Measurements from ENCODE around the gene CRABP2. TPM values are rescaled to one million over a fixed set of nuclear protein-coding genes. Genes with fewer than 3 reads are reported as not detected.

CRABP2 gene
- total RNA-seq, 4 donors from 2014 or later: 4.5 to 8.8 (median 8.8) TPM; not detected in 1

DNA sequence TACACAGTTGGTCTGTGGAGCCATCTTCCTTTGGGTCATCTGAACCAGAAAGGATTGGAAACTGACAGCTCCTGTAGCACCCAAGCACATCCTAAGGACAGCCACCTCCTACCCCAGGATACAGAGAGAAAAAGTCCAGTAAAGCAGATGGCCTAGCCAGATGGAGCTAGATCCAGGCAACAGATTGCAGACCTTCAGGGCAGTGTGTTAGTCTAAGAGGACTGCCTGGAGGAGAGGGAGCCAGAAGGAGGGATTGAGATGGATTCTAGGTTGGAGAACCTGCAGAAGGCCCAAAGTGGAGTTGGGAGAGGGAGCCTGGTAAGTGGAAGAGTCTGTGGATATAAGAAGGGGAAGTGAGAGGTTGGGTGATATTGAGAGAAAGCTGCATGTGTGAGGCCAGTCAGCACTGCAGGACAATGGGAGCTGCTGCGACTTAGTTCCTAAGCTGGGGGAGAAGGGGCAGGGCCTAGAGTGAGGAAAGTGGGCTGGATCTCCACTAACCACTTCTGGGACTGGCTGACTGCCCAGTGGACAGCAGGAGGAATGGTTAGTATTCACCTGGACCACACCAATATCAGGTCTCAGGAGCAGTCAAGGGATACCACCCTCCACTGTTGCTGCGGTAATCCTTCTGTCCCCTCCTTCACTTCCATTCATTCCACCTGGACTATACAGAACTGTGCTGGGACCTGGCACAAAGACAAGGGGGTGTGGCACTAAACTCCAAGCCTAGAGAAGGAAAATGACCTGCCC is 50.1 kb downstream of the CRABP2 start:
- TF ChIP-seq, protein P1, sequence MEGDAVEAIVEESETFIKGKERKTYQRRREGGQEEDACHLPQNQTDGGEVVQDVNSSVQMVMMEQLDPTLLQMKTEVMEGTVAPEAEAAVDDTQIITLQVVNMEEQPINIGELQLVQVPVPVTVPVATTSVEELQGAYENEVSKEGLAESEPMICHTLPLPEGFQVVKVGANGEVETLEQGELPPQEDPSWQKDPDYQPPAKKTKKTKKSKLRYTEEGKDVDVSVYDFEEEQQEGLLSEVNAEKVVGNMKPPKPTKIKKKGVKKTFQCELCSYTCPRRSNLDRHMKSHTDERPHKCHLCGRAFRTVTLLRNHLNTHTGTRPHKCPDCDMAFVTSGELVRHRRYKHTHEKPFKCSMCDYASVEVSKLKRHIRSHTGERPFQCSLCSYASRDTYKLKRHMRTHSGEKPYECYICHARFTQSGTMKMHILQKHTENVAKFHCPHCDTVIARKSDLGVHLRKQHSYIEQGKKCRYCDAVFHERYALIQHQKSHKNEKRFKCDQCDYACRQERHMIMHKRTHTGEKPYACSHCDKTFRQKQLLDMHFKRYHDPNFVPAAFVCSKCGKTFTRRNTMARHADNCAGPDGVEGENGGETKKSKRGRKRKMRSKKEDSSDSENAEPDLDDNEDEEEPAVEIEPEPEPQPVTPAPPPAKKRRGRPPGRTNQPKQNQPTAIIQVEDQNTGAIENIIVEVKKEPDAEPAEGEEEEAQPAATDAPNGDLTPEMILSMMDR (IDR thresholded peaks at IDR 0.05): no peak
- no peak for DNase-seq (ENCODE audit: low spot score)
- no peak for ATAC-seq (ENCODE audit: low FRiP score)

DNA sequence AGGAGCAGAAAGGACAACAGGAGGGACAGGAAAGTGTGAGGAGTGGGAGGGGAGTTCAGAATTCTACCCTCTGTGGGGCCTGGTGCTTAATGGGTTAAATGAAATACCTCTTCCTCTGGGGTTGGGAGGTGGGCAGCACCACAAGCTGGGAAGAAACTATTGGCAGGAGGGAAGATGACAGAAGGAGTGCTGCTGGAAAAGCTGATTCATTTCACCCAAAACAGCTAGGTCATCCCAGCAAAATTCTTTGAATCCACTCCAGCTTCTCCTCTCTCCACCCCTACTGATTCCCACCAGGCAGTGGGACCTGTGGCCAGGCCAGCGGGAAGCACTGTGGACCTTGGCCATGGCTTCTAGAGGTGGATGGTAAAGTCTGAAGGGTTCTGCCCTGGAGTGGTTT is 50.7 kb downstream of the CRABP2 start:
- TF ChIP-seq, protein P1 (IDR thresholded peaks at IDR 0.05): no peak
- no peak for ATAC-seq (ENCODE audit: low FRiP score)
- DNase-seq (ENCODE audit: low spot score): no peak

DNA sequence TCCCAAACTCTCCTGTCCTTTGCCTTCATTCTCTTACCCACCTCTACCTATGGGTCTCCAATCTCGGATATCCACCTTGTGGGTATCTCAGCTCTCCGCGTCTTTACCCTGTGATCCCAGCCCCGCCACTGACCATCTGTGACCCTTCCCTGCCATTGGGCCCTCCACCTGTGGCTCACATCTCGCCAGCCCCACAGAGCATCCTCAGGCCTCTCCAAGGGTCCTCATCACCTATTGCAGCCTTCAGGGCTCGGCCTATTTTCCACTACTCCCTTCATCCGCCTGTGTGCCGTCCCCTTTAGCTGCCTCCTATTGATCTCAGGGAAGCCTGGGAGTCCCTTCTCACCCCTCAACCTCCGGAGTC is 52.4 kb downstream of the CRABP2 start:
- ATAC-seq (ENCODE audit: low FRiP score): no peak
- TF ChIP-seq, protein P1 (IDR thresholded peaks at IDR 0.05): no peak

DNA sequence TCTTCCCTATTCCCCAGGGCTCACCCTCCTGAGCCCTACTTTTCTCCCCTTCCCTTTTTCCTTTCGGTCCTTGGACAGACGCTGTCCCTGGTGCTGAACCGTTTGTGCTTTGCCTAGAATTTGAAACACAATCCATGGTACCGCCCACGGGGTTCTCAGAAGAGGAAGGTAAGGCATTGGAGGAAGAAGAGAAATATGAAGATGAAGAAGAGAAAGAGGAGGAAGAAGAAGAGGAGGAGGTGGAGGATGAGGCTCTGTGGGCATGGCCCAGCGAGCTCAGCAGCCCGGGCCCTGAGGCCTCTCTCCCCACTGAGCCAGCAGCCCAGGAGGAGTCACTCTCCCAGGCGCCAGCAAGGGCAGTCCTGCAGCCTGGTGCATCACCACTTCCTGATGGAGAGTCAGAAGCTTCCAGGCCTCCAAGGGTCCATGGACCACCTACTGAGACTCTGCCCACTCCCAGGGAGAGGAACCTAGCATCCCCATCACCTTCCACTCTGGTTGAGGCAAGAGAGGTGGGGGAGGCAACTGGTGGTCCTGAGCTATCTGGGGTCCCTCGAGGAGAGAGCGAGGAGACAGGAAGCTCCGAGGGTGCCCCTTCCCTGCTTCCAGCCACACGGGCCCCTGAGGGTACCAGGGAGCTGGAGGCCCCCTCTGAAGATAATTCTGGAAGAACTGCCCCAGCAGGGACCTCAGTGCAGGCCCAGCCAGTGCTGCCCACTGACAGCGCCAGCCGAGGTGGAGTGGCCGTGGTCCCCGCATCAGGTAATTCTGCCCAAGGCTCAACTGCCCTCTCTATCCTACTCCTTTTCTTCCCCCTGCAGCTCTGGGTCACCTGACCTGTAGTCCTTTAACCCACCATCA is 53.0 kb downstream of the CRABP2 start:
- no peak for DNase-seq (ENCODE audit: low spot score)
- ATAC-seq (ENCODE audit: low FRiP score): no peak
- TF ChIP-seq, protein P1 (IDR thresholded peaks at IDR 0.05): no peak

More for the DNA sequence above, 52.4 kb downstream of the CRABP2 start:
- no peak for DNase-seq (ENCODE audit: low spot score)

Other genes starting within 250 kb of the CRABP2 start
- 10 to 100 TPM; 22.8 to 33.8 (median 28.1) TPM for gene MEF2D, start 204.8 kb downstream of the CRABP2 start, total RNA-seq
- gene IQGAP3, start 133.0 kb downstream of the CRABP2 start, total RNA-seq: 1 to 10 TPM in 1 of 4 donors, under 1 TPM in 3; 0.16 to 4.2 (median 0.23) TPM
- gene TTC24, start 125.9 kb downstream of the CRABP2 start, total RNA-seq: not detected
- gene NAXE, start 113.8 kb downstream of the CRABP2 start, total RNA-seq: 10 to 100 TPM; 49.4 to 71.5 (median 58.9) TPM
- 10 to 100 TPM; 30.2 to 77.5 (median 35.5) TPM for gene GPATCH4, start 104.1 kb downstream of the CRABP2 start, total RNA-seq
- gene HAPLN2, start 86.2 kb downstream of the CRABP2 start, total RNA-seq: 1 to 10 TPM in 1 of 4 donors, not detected in 3; 2.8 TPM
- not detected for gene BCAN, start 63.5 kb downstream of the CRABP2 start, total RNA-seq
- 10 to 100 TPM; 17.4 to 76.4 (median 27.7) TPM for gene NES, start 28.2 kb downstream of the CRABP2 start, total RNA-seq
- 10 to 100 TPM; 12.1 to 25.4 (median 18.8) TPM for gene METTL25B, start 22.9 kb upstream of the CRABP2 start, total RNA-seq
- 10 to 100 TPM; 19.8 to 34.1 (median 28.2) TPM for gene ISG20L2, start 23.2 kb upstream of the CRABP2 start, total RNA-seq
- gene MRPL24, start 35.5 kb upstream of the CRABP2 start, total RNA-seq: 10 to 100 TPM; 45.0 to 74.4 (median 69.8) TPM
- 100 to 1,000 TPM; 124 to 242 (median 137) TPM for gene HDGF, start 46.1 kb upstream of the CRABP2 start, total RNA-seq
- gene PRCC, start 62.0 kb upstream of the CRABP2 start, total RNA-seq: 10 to 100 TPM; 25.5 to 34.7 (median 28.2) TPM
- 1 to 10 TPM; 2.2 to 6.5 (median 3.7) TPM for gene SH2D2A, start 111.3 kb upstream of the CRABP2 start, total RNA-seq
- under 1 TPM in 3 of 4 donors, not detected in 1; 0.06 to 0.12 (median 0.09) TPM for gene INSRR, start 153.5 kb upstream of the CRABP2 start, total RNA-seq
- gene NTRK1, start 155.3 kb upstream of the CRABP2 start, total RNA-seq: 1 to 10 TPM; 1.3 to 6.3 (median 1.6) TPM
- 10 to 100 TPM in 2 of 4 donors, 1 to 10 TPM in 2; 5.4 to 29.5 (median 9.0) TPM for gene PEAR1, start 188.1 kb upstream of the CRABP2 start, total RNA-seq
- gene LRRC71, start 215.0 kb upstream of the CRABP2 start, total RNA-seq: not detected

All from omental fat pad (tissue), 4 donors.